Measurements from ENCODE around the gene NRBF2. TPM values are rescaled to one million over a fixed set of nuclear protein-coding genes. Genes with fewer than 3 reads are reported as not detected.

The NRBF2 gene
- total RNA-seq, 1 donor from 2014 or later, result 29.1 TPM

GRCh38 chr10:63200431-63200830, 67.3 kb downstream of the NRBF2 start:
- Mint-ChIP-seq H3K27me3 (no peaks in the 10 kb centered on the region), H3K4me3 (no peak overlapping the region), H3K4me1 (peaks cover 13% of the 10 kb centered on the region), H3K36me3 (ENCODE audit: low read depth) (peaks cover 40% of the 10 kb centered on the region), H3K27ac (no peak overlapping the region), H3K9me3 (no peaks in the 10 kb centered on the region)
- DNase-seq, result peak; percentile 9
- intact Hi-C loops (cut with micrococcal nuclease), result no loop called here

GRCh38 chr10:63201118-63201517, 68.0 kb downstream of the NRBF2 start:
- no peak overlapping the region for H3K27ac Mint-ChIP-seq
- DNase-seq, result no peak
- no peak overlapping the region for H3K4me3 Mint-ChIP-seq
- peaks cover 42% of the 10 kb centered on the region for H3K36me3 Mint-ChIP-seq (ENCODE audit: low read depth)
- peaks cover 19% of the 10 kb centered on the region for H3K4me1 Mint-ChIP-seq
- intact Hi-C loops (cut with micrococcal nuclease), result no loop called here
- no peaks in the 10 kb centered on the region for H3K27me3 Mint-ChIP-seq
- H3K9me3 Mint-ChIP-seq, result no peaks in the 10 kb centered on the region
